Head of caudate nucleus (tissue), 42 donors: ENCODE measurements around the gene ATP6V0A1.
A peak's percentile ranks its signal among the peaks of the same experiment; 100 is the strongest.

Experiments
- DNase-seq, 42 donors: peaks; one replicate each; pipeline versions ENCODE4 v3.0.0 to v3.0.0-alpha.2; 2020 to 2021; ENCODE audit warnings: mixed read lengths in 7 of 42
- intact Hi-C: fragments of 100-400 bp; cut with DNase I; formaldehyde crosslinking; loops from one replicate; pipeline ENCODE4 v1.15.0; 2022

The ATP6V0A1 gene

DNA sequence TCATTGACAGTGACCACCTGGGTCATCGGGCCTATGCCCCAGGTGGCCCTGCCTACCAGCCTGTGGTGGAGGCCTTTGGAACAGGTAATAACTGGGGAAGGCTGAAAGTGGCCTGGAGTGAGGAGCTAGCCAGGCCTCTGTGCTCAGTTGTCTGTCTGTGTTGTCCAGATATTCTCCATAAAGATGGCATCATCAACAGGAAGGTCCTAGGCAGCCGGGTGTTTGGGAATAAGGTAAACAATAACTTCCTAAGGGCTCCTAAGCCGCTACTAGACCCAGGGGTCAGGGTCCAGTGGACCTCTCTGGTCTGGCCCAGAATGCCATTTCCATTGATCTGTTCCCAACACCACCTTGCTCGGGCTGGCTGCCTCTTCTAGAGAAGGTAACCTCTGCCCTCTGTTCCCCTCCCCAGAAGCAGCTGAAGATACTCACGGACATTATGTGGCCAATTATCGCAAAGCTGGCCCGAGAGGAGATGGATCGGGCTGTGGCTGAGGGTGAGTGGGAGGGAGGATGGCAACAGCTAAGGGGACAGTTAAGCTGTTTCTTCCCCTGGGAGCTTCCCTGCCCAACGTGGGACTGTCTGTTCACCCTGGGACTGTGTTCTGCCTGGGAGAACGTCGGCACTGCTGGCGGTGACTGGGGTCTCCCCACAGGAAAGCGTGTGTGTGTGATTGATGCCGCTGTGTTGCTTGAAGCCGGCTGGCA, 106.3 kb downstream of the ATP6V0A1 start:
- DNase-seq, result no peak
- intact Hi-C loops, result no loop called here

DNA sequence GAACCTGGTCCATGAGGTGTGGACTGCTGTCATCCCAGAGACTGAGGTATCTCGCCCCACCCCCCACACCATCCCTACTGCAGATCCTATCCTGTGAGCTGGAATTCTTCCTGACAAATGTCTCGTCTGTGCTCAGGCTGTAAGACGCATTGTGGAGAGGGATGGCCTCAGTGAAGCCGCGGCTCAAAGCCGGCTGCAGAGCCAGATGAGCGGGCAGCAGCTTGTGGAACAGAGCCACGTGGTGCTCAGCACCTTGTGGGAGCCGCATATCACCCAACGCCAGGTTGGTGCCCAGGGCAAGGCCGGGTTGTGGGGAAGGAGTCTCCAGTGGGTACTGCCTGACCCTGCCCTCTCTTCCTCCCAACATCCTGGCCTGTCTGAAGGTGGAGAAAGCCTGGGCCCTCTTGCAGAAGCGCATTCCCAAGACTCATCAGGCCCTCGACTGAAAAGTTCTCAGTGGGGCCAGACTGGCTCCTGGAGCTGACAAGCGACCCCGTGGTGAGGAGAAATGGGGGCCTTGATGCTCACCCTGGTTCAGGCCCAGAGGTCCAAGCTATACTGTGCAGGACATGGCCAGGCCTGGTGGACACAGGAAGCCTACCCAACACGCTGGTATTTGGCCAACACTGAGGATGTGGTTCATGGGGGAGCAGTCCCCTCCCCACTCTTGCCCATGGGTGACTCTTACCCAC, 107.0 kb downstream of the ATP6V0A1 start:
- no peak for DNase-seq
- intact Hi-C loops, result no loop called here

GRCh38 chr17:42566215-42566882, 107.7 kb downstream of the ATP6V0A1 start:
- intact Hi-C loops, result no loop called here

DNA sequence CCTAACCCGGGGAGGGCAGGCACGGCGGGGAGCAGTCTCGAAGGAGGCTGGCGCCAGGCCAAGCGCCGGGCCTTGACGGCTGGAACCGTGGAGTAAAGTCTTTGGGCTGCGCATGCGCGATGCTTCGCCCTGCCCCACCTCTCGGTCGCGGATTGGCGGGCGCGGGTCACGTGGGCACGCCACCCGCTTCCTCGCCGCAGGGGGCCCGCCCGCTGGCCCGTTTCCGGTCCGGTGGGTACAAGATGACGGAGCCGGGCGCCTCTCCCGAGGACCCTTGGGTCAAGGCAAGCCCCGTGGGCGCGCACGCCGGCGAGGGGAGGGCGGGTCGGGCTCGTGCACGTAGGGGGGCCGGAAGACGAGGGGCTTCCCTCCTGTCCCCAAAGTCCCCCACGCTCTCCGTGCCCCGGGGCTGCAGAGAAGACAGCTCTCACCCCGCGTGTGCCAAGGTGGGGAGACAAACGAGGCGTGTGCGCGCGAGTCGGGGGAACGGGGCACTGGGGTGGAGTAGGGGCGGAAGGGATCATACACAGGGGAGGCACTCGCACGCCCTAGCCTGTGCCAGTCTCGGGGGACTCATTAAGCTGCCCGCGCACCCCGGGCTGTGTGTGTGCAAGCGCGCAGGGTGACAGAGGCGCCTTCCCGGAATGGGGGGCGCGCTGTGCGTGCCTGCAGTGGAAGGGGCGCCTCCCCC, 108.3 kb downstream of the ATP6V0A1 start, which contains the start of gene MLX:
TSS of gene MLX (plus strand) at position 218 of the 691 bp plus-strand sequence. CDS start at position 243, 25 bp downstream.
- DNase-seq, result peak; percentile 77 to 98 (median 94)
- intact Hi-C loops, result no loop called here

More at GRCh38 chr17:42566215-42566882, 107.7 kb downstream of the ATP6V0A1 start:
- peak in 1 of 42 donors; percentile 18 for DNase-seq

GRCh38 chr17:42568341-42569111, 109.8 kb downstream of the ATP6V0A1 start:
- no peak for DNase-seq
- intact Hi-C loops, result no loop called here

- intact Hi-C loops, result no loop called here
- DNase-seq, result no peak
Observed at GRCh38 chr17:42571435-42572225, 113.0 kb downstream of the ATP6V0A1 start.
